Osteoblast (primary cell): ENCODE results near the gene PSMD1. TPM values are rescaled to one million over a fixed set of nuclear protein-coding genes. Genes with fewer than 3 reads are reported as not detected.
A peak's percentile ranks its signal among the peaks of the same experiment; 100 is the strongest.

ENCODE experiments used
- DNase-seq: peaks from one replicate; pipeline ENCODE4 v3.0.0; 2011; ENCODE audit warnings: low spot score, mixed read lengths; ENCODE audit not compliant: insufficient read length; ENCODE audit errors: missing footprints
- H2AFZ ChIP-seq: 2 replicates; pipeline ENCODE4 v1.6.0; 2011; ENCODE audit warnings: mild to moderate bottlenecking, low read length
- H3K27ac ChIP-seq: 2 replicates; pipeline ENCODE4 v1.5.1; 2011; ENCODE audit warnings: mild to moderate bottlenecking, low read depth, low read length, moderate library complexity
- H3K27me3 ChIP-seq: 2 replicates; pipeline ENCODE4 v1.6.0; 2012; ENCODE audit warnings: mild to moderate bottlenecking, control low read depth, inconsistent platforms, low read length, moderate library complexity; ENCODE audit not compliant: insufficient read depth
- H3K36me3 ChIP-seq: 2 replicates; pipeline ENCODE4 v1.5.1; 2011; ENCODE audit warnings: mild to moderate bottlenecking, low read length, control low read depth, moderate library complexity; ENCODE audit not compliant: insufficient read depth
- H3K4me1 ChIP-seq: 2 replicates; pipeline ENCODE4 v1.5.1; 2011; ENCODE audit warnings: mild to moderate bottlenecking, low read length, control low read depth, moderate library complexity; ENCODE audit not compliant: insufficient read depth
- H3K4me2 ChIP-seq: 2 replicates; pipeline ENCODE4 v1.6.0; 2011; ENCODE audit warnings: mild to moderate bottlenecking, low read length; ENCODE audit not compliant: insufficient read depth
- H3K4me3 ChIP-seq: fragments of 200-600 bp; sonication (generic); 3 replicates; pipeline ENCODE4 v1.5.1; 2012; ENCODE audit warnings: mild to moderate bottlenecking, low read length, inconsistent platforms; ENCODE audit not compliant: insufficient read depth
- H3K79me2 ChIP-seq: 2 replicates; pipeline ENCODE4 v1.6.0; 2012; ENCODE audit warnings: mild to moderate bottlenecking, low read length, control low read depth, inconsistent platforms; ENCODE audit not compliant: insufficient read depth
- H3K9me3 ChIP-seq: 2 replicates; pipeline ENCODE4 v1.5.1; 2011; ENCODE audit warnings: low read depth, low read length, control low read depth
- H4K20me1 ChIP-seq: 2 replicates; pipeline ENCODE4 v1.6.0; 2012; ENCODE audit warnings: mild to moderate bottlenecking, low read length, control low read depth; ENCODE audit not compliant: insufficient read depth
- total RNA-seq: library from RNA; depleted of rRNA; stranded (reverse); fragments of >200 nt; gene quantifications from 2 replicates; pipeline ENCODE4 v1.2.3, GENCODE V29; 2012
- TF ChIP-seq, protein P1 (sequence below): IDR thresholded peaks from 2 replicates; pipeline ENCODE4 v1.5.1; 2011; ENCODE audit warnings: mild to moderate bottlenecking, low read depth, low read length, moderate library complexity; ENCODE audit errors: extremely low read depth

PSMD1 gene
- total RNA-seq, 1 donor, result 112 TPM

DNA sequence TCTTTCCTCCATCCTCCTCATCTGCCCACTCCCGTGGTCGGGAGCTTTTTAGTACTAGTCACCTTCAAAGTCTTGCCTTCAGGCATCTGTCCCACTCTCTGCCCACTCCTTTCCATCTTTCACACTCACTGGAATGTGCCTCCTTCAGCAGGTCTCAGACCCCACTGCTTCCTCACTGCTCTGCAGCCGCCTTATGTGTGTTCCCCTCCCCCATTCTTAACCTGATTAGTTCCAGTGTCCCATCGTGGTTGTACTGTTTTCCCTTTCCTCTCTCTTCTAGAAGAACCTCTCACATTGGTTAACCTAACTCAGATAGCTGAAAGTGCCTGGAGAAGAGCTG lies 144.8 kb downstream of the PSMD1 start:
- Histone ChIP-seq H3K36me3 (peaks cover 4% of the 10 kb centered on the region), H4K20me1 (peaks cover 16% of the 10 kb centered on the region), H3K4me3 (no peak overlapping the region), H3K9me3 (no peaks in the 10 kb centered on the region), H3K27ac (no peak overlapping the region), H2AFZ (no peak overlapping the region), H3K27me3 (no peaks in the 10 kb centered on the region), H3K4me1 (peaks cover 26% of the 10 kb centered on the region), H3K4me2 (no peak overlapping the region), H3K79me2 (peaks cover 68% of the 10 kb centered on the region)
- TF ChIP-seq, protein P1, sequence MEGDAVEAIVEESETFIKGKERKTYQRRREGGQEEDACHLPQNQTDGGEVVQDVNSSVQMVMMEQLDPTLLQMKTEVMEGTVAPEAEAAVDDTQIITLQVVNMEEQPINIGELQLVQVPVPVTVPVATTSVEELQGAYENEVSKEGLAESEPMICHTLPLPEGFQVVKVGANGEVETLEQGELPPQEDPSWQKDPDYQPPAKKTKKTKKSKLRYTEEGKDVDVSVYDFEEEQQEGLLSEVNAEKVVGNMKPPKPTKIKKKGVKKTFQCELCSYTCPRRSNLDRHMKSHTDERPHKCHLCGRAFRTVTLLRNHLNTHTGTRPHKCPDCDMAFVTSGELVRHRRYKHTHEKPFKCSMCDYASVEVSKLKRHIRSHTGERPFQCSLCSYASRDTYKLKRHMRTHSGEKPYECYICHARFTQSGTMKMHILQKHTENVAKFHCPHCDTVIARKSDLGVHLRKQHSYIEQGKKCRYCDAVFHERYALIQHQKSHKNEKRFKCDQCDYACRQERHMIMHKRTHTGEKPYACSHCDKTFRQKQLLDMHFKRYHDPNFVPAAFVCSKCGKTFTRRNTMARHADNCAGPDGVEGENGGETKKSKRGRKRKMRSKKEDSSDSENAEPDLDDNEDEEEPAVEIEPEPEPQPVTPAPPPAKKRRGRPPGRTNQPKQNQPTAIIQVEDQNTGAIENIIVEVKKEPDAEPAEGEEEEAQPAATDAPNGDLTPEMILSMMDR, result no peak
- no peak for DNase-seq

GRCh38 chr2:231203087-231203486 lies 146.4 kb downstream of the PSMD1 start:
- peaks cover 71% of the 10 kb centered on the region for H3K79me2 ChIP-seq
- H4K20me1 ChIP-seq, result peaks cover 23% of the 10 kb centered on the region

GRCh38 chr2:231204146-231204545 lies 147.5 kb downstream of the PSMD1 start:
- TF ChIP-seq, protein P1, result no peak
- no peak overlapping the region for H3K4me3 ChIP-seq
- H2AFZ ChIP-seq, result no peak overlapping the region
- peaks cover 19% of the 10 kb centered on the region for H3K4me1 ChIP-seq
- peaks cover 23% of the 10 kb centered on the region for H4K20me1 ChIP-seq
- H3K27me3 ChIP-seq, result no peaks in the 10 kb centered on the region
- peaks cover 17% of the 10 kb centered on the region for H3K36me3 ChIP-seq
- DNase-seq, result peak; percentile 36
- H3K9me3 ChIP-seq, result no peaks in the 10 kb centered on the region
- H3K4me2 ChIP-seq, result no peak overlapping the region
- H3K79me2 ChIP-seq, result peaks cover 67% of the 10 kb centered on the region
- H3K27ac ChIP-seq, result no peak overlapping the region

More at GRCh38 chr2:231203087-231203486, 146.4 kb downstream of the PSMD1 start:
- no peak overlapping the region for H3K4me3 ChIP-seq
- H3K27me3 ChIP-seq, result no peaks in the 10 kb centered on the region
- H3K27ac ChIP-seq, result no peak overlapping the region
- no peak overlapping the region for H2AFZ ChIP-seq
- H3K4me1 ChIP-seq, result peaks cover 21% of the 10 kb centered on the region
- H3K9me3 ChIP-seq, result no peaks in the 10 kb centered on the region
- peaks cover 9% of the 10 kb centered on the region for H3K36me3 ChIP-seq
- peak; percentile 21 for DNase-seq
- no peak overlapping the region for H3K4me2 ChIP-seq
- TF ChIP-seq, protein P1, result no peak

GRCh38 chr2:231204581-231204980 lies 147.9 kb downstream of the PSMD1 start:
- Histone ChIP-seq H3K27ac (no peak overlapping the region), H3K36me3 (peaks cover 20% of the 10 kb centered on the region), H3K4me1 (peaks cover 15% of the 10 kb centered on the region), H3K4me2 (no peak overlapping the region), H4K20me1 (peaks cover 23% of the 10 kb centered on the region), H3K79me2 (peaks cover 64% of the 10 kb centered on the region), H3K4me3 (no peak overlapping the region), H2AFZ (no peak overlapping the region), H3K9me3 (no peaks in the 10 kb centered on the region), H3K27me3 (no peaks in the 10 kb centered on the region)
- TF ChIP-seq, protein P1, result no peak
- no peak for DNase-seq
